ENCODE measurements around the gene GDPD2. TPM values are rescaled to one million over a fixed set of nuclear protein-coding genes. Genes with fewer than 3 reads are reported as not detected.

The GDPD2 gene
- total RNA-seq, 1 donor: not detected

GRCh38 chrX:70402721-70403120 lies 20.4 kb upstream of the GDPD2 start:
- TF ChIP-seq CTCF (IDR thresholded peaks at IDR 0.05; ENCODE audit: extremely low read depth, low read depth, low read length): no peak
- DNase-seq (ENCODE audit: insufficient read length, low spot score, missing footprints): no peak

GRCh38 chrX:70405003-70405402 lies 18.1 kb upstream of the GDPD2 start:
- Histone ChIP-seq H2AFZ (ENCODE audit: low read length) (no peak overlapping the region), H3K27ac (ENCODE audit: low read depth, low read length) (no peak overlapping the region), H3K27me3 (ENCODE audit: insufficient read depth, low read length) (peaks cover 8% of the 10 kb centered on the region), H3K4me3 (ENCODE audit: insufficient read depth, low read length) (no peak overlapping the region), H3K4me1 (ENCODE audit: insufficient read depth, low read length) (no peaks in the 10 kb centered on the region), H3K9me3 (ENCODE audit: low read depth, low read length) (no peaks in the 10 kb centered on the region), H3K79me2 (ENCODE audit: insufficient read depth, low read length) (no peaks in the 10 kb centered on the region), H3K36me3 (ENCODE audit: insufficient read depth, low read length) (peaks cover 17% of the 10 kb centered on the region), H4K20me1 (ENCODE audit: insufficient read depth, low read length) (no peaks in the 10 kb centered on the region), H3K4me2 (ENCODE audit: insufficient read depth, low read length) (no peak overlapping the region)
- DNase-seq (ENCODE audit: insufficient read length, low spot score, missing footprints): no peak
- TF ChIP-seq CTCF (IDR thresholded peaks at IDR 0.05; ENCODE audit: extremely low read depth, low read depth, low read length): no peak

More at GRCh38 chrX:70402721-70403120, 20.4 kb upstream of the GDPD2 start:
- Histone ChIP-seq H2AFZ (ENCODE audit: low read length) (no peak overlapping the region), H3K4me2 (ENCODE audit: insufficient read depth, low read length) (no peak overlapping the region), H3K79me2 (ENCODE audit: insufficient read depth, low read length) (no peaks in the 10 kb centered on the region), H3K27ac (ENCODE audit: low read depth, low read length) (no peak overlapping the region), H3K36me3 (ENCODE audit: insufficient read depth, low read length) (peaks cover 17% of the 10 kb centered on the region), H3K9me3 (ENCODE audit: low read depth, low read length) (no peaks in the 10 kb centered on the region), H3K4me1 (ENCODE audit: insufficient read depth, low read length) (no peaks in the 10 kb centered on the region), H3K27me3 (ENCODE audit: insufficient read depth, low read length) (peaks cover 8% of the 10 kb centered on the region), H3K4me3 (ENCODE audit: insufficient read depth, low read length) (no peak overlapping the region), H4K20me1 (ENCODE audit: insufficient read depth, low read length) (no peaks in the 10 kb centered on the region)

- no peaks in the 10 kb centered on the region for H3K9me3 ChIP-seq (ENCODE audit: low read depth, low read length)
- H2AFZ ChIP-seq (ENCODE audit: low read length): no peak overlapping the region
- no peaks in the 10 kb centered on the region for H3K4me1 ChIP-seq (ENCODE audit: insufficient read depth, low read length)
- no peak for TF ChIP-seq CTCF (IDR thresholded peaks at IDR 0.05; ENCODE audit: extremely low read depth, low read depth, low read length)
- no peak overlapping the region for H3K4me3 ChIP-seq (ENCODE audit: insufficient read depth, low read length)
- no peak overlapping the region for H3K27ac ChIP-seq (ENCODE audit: low read depth, low read length)
- no peaks in the 10 kb centered on the region for H3K79me2 ChIP-seq (ENCODE audit: insufficient read depth, low read length)
- DNase-seq (ENCODE audit: insufficient read length, low spot score, missing footprints): no peak
- H3K27me3 ChIP-seq (ENCODE audit: insufficient read depth, low read length): peaks cover 5% of the 10 kb centered on the region
- no peaks in the 10 kb centered on the region for H4K20me1 ChIP-seq (ENCODE audit: insufficient read depth, low read length)
- no peak overlapping the region for H3K4me2 ChIP-seq (ENCODE audit: insufficient read depth, low read length)
- peaks cover 6% of the 10 kb centered on the region for H3K36me3 ChIP-seq (ENCODE audit: insufficient read depth, low read length)
Measured at GRCh38 chrX:70410921-70411320, 12.2 kb upstream of the GDPD2 start.

- H4K20me1 ChIP-seq (ENCODE audit: insufficient read depth, low read length): no peaks in the 10 kb centered on the region
- H3K4me1 ChIP-seq (ENCODE audit: insufficient read depth, low read length): no peaks in the 10 kb centered on the region
- peaks cover 5% of the 10 kb centered on the region for H3K27me3 ChIP-seq (ENCODE audit: insufficient read depth, low read length)
- DNase-seq (ENCODE audit: insufficient read length, low spot score, missing footprints): no peak
- H2AFZ ChIP-seq (ENCODE audit: low read length): no peak overlapping the region
- no peak overlapping the region for H3K27ac ChIP-seq (ENCODE audit: low read depth, low read length)
- H3K4me2 ChIP-seq (ENCODE audit: insufficient read depth, low read length): no peak overlapping the region
- H3K36me3 ChIP-seq (ENCODE audit: insufficient read depth, low read length): peaks cover 4% of the 10 kb centered on the region
- H3K9me3 ChIP-seq (ENCODE audit: low read depth, low read length): no peaks in the 10 kb centered on the region
- no peak for TF ChIP-seq CTCF (IDR thresholded peaks at IDR 0.05; ENCODE audit: extremely low read depth, low read depth, low read length)
- no peaks in the 10 kb centered on the region for H3K79me2 ChIP-seq (ENCODE audit: insufficient read depth, low read length)
- no peak overlapping the region for H3K4me3 ChIP-seq (ENCODE audit: insufficient read depth, low read length)
Measured at GRCh38 chrX:70411475-70411874, 11.6 kb upstream of the GDPD2 start.

All from osteoblast (primary cell).